HEK293 (cell line): Measurements from ENCODE around the gene FUBP3.

Experiments
- AEBP2 ChIP-seq: fragments of 450-650 bp; formaldehyde crosslinking; IDR thresholded peaks from 2 replicates; pipeline ENCODE4 v1.5.1; 2016; ENCODE audit warnings: missing biosample characterization, missing genetic modification characterization, borderline replicate concordance
- EGR2 ChIP-seq: fragments of 450-650 bp; formaldehyde crosslinking; IDR thresholded peaks from 2 replicates; pipeline ENCODE4 v1.5.1; 2016; ENCODE audit warnings: low read depth, missing biosample characterization, missing genetic modification characterization
- INSM2 ChIP-seq: fragments of 450-650 bp; formaldehyde crosslinking; IDR thresholded peaks from 2 replicates; pipeline ENCODE4 v1.5.1; 2016; ENCODE audit warnings: missing biosample characterization, missing genetic modification characterization
- PRDM2 ChIP-seq: fragments of 450-650 bp; formaldehyde crosslinking; IDR thresholded peaks from 2 replicates; pipeline ENCODE4 v1.5.1; 2016; ENCODE audit warnings: missing biosample characterization, missing genetic modification characterization, borderline replicate concordance
- ZBTB44 ChIP-seq: fragments of 450-650 bp; IDR thresholded peaks from 2 replicates; pipeline ENCODE4 v1.5.1; 2018; ENCODE audit warnings: missing biosample characterization, mild to moderate bottlenecking, missing genetic modification characterization
- ZBTB48 ChIP-seq: fragments of 450-650 bp; formaldehyde crosslinking; IDR thresholded peaks from 2 replicates; pipeline ENCODE4 v1.5.1; 2016; ENCODE audit warnings: missing biosample characterization, missing genetic modification characterization
- ZEB2 ChIP-seq: fragments of 450-650 bp; formaldehyde crosslinking; IDR thresholded peaks from 2 replicates; pipeline ENCODE4 v1.5.1; 2016; ENCODE audit warnings: missing biosample characterization, missing genetic modification characterization
- ZNF140 ChIP-seq: fragments of 450-650 bp; formaldehyde crosslinking; IDR thresholded peaks from 2 replicates; pipeline ENCODE4 v1.5.1; 2016; ENCODE audit warnings: missing biosample characterization, missing genetic modification characterization
- ZNF26 ChIP-seq: fragments of 450-650 bp; formaldehyde crosslinking; IDR thresholded peaks from 2 replicates; pipeline ENCODE4 v1.5.1; 2016; ENCODE audit warnings: missing biosample characterization, missing genetic modification characterization
- ZNF398 ChIP-seq: fragments of 450-650 bp; formaldehyde crosslinking; IDR thresholded peaks from 2 replicates; pipeline ENCODE4 v1.5.1; 2017; ENCODE audit warnings: missing biosample characterization, missing genetic modification characterization
- ZNF529 ChIP-seq: fragments of 450-650 bp; formaldehyde crosslinking; IDR thresholded peaks from 2 replicates; pipeline ENCODE4 v1.5.1; 2017; ENCODE audit warnings: missing genetic modification characterization, missing biosample characterization; ENCODE audit not compliant: insufficient replicate concordance
- ZNF670 ChIP-seq: fragments of 450-650 bp; formaldehyde crosslinking; IDR thresholded peaks from 2 replicates; pipeline ENCODE4 v1.5.1; 2016; ENCODE audit warnings: missing biosample characterization, missing genetic modification characterization, low read depth
- ZNF776 ChIP-seq: fragments of 450-650 bp; formaldehyde crosslinking; IDR thresholded peaks from 2 replicates; pipeline ENCODE4 v1.5.0; 2017; ENCODE audit warnings: missing biosample characterization, missing genetic modification characterization, borderline replicate concordance
- ZNF785 ChIP-seq: fragments of 450-650 bp; formaldehyde crosslinking; IDR thresholded peaks from 2 replicates; pipeline ENCODE4 v1.5.1; 2016; ENCODE audit warnings: missing biosample characterization, missing genetic modification characterization

FUBP3 gene

GRCh38 chr9:130681769-130682420 is 102.5 kb downstream of the FUBP3 start (continued):
- TF ChIP-seq PRDM2 (tag by site-specific recombination) (no peak), AEBP2 (tag by site-specific recombination) (no peak), ZNF785 (tag by site-specific recombination) (0 out of 2 replicates have a peak, but pooled peaks have one; percentile 25), ZNF529 (no peak), EGR2 (tag by site-specific recombination) (peak; percentile 65), ZBTB48 (peak; percentile 17; the same call in 1 of the 2 replicates), ZNF776 (tag by site-specific recombination) (no peak), ZBTB44 (tag by site-specific recombination) (no peak), INSM2 (tag by site-specific recombination) (peak; percentile 15; the same call in 1 of the 2 replicates), ZNF140 (tag by site-specific recombination) (no peak), ZNF398 (peak; percentile 27), ZEB2 (0 out of 2 replicates have a peak, but pooled peaks have one; percentile 38), ZNF670 (tag by site-specific recombination) (no peak), ZNF26 (tag by site-specific recombination) (no peak)
